HG03175 (cell line): ENCODE data around the gene FLNC.
A peak's percentile ranks its signal among the peaks of the same experiment; 100 is the strongest.

ENCODE experiments used
- ATAC-seq: cut with Tn5 transposase; IDR thresholded peaks from one replicate; pipeline ENCODE4 v1.9.1; 2021; ENCODE audit warnings: mild to moderate bottlenecking, moderate library complexity; ENCODE audit not compliant: unreplicated experiment

The FLNC gene

DNA sequence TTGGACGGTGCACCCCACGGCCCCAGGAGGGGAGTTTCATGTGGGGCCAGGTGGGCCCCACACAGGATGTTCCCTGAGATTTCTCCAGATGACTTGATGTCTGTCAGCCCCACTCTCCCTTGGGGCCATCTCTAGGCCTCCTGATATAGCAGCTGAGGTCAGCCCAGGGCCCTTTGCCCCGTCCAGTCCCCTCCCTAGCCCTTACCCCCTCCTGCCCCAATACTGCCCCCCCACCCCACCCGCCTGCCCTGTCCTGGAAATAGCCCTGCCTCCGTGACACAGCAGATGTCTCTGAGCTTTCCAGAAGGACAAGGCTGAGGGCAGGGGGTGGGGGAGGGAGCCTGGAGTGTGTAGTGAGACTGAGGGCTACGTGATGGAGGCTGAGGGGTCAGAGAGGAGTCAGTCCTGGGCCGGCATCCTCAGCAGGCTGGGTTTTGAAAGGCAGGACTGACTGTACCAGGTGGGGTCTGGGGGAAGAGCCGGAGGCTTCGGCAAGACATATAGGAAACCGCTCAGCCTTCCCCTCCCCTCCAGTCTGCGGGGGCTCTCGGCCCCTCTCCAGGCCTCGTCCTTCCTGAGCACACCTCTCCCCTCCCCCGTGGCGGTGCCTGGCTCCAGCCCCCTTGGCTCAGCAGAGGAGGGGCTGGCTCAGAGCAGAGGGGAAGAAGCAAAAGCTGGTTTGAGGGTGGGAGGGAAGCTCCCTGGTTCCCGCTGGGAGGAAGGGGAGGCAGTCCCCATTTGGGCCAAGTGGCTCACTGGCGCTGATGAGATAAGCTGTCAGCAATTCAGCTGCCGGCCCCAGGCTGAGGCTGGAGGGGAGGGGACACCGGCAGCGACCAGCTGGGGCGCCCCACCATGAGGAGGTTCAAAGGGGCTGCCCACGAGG is 2.0 kb downstream of the FLNC start:
- no peak for ATAC-seq

DNA sequence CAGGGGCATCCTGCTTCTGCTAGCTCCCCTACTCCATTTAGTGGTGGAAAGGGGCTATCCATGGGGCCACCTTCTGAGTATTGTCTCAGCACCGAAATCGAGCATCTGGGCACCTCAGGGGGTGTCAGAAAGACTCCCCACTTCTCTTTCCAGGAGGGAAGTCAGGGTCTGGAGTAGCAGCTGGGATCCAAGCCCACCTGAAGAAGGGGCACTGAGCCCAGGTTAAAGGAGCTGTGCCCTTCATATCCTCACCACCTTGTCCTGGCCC is 2.6 kb downstream of the FLNC start:
- ATAC-seq: no peak

DNA sequence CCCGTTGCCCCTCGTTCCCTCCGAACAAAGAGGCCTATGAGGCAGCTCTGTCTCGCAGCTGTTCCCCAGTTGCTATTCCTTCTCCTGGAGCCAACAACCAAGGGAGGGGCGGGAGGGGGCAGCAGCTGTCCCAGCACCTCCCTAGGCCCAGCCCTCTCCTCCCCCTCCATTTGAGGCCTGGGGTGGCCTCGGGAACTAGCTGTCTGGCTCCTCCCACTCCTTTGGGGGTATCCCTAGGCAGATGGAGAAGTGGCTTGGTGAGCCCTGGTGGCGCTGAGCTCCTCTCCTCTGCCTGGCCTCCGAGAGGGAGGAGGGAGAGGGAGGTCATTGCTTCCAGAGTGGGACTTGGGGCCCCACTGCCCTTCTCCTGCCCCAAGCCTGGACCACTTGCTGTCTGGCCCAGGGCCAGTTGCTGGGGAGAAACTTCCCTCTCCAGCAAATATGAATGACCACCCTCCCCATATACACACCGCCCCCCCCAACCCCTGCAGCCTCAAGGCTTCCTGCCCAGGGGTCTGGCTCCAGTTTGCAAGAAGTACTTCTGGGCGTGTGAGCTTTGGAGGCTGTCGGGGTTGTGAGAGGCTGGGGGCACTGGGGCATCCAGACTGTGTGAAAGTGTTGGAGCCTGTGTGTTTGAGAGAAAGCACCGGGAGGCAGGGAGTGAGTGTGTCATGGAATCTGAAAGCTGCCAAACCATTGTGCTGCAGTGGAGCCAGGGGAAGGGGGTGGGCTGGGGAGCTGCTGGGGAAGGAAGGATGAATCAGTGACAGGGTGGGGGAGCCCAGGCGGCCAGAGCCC is 3.1 kb downstream of the FLNC start:
- no peak for ATAC-seq

DNA sequence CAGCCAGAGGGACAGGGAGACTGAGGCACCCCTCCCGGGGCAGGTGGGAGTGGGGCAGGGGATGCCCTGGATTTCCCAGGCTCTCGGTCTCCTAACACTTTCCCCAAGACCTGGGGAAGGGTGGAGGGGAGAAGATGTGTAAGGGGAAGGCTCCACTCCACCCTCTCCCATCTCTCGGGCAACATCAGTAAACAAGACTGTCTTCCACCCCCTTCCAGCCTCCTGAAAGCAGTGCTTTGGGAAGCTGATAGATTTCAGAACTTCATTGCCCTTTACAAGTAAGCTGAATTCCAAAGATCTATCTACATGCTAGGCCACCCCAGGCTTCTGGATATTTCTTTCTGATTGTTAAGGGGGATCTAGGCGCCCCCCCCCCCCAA is 3.7 kb downstream of the FLNC start:
- no peak for ATAC-seq

DNA sequence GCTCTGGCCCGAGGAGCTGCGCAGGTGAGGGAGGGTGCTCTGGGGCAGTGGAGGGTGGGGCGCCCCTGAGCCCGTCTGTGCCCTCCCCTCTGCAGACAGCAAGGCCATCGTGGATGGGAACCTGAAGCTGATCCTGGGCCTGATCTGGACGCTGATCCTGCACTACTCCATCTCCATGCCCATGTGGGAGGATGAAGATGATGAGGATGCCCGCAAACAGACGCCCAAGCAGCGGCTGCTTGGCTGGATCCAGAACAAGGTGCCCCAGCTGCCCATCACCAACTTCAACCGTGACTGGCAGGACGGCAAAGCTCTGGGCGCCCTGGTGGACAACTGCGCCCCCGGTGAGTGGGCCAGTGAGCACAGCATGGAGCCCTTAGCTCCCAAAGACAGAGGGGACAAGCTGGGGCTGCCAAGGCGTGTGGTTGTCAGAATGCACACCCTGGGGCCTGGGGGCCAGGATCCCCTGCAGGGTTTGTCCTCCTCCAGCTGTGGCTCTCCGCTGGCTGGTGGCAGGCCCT is 5.1 kb downstream of the FLNC start:
- no peak for ATAC-seq

DNA sequence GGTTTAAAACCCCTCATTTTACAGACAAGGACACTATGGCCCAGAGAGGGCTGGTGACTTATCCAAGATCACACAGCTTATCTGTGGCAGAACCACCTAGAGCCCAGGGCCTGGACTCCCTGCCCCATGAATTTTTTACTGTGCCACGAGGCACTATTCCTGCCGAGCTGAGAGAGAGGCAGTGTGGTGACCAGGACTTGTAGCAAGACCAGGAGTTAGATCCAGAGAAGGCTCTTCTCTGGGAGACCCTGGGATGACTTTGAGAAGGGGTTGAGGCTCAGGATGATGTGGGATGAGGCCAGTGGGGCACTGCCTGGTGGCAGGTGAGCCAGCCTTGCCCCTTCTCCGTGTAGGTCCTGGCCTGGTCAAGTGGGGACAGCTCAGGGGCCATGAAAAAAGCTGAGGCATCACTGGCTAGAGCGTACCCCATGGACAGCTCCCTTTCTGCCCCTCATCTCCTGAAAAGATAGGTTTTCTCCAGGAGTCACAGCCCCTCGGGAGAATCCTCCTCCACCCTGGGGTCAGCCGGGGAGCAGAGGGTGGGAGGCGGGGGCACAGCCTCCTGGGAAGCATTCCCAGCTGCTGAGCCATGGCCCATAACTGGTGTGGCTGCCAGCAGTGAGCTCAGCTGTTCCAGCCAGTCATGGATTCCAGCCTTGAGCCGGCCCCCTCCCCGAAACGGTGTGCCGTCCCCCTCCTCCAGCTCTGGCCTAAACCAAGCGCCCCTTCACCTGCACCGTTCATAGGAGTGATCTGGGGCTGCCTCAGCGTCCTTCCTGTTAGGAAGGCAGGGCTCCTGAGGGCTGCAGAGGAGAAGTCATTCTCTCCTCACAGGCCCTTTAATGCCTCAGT is 5.8 kb downstream of the FLNC start:
- no peak for ATAC-seq

DNA sequence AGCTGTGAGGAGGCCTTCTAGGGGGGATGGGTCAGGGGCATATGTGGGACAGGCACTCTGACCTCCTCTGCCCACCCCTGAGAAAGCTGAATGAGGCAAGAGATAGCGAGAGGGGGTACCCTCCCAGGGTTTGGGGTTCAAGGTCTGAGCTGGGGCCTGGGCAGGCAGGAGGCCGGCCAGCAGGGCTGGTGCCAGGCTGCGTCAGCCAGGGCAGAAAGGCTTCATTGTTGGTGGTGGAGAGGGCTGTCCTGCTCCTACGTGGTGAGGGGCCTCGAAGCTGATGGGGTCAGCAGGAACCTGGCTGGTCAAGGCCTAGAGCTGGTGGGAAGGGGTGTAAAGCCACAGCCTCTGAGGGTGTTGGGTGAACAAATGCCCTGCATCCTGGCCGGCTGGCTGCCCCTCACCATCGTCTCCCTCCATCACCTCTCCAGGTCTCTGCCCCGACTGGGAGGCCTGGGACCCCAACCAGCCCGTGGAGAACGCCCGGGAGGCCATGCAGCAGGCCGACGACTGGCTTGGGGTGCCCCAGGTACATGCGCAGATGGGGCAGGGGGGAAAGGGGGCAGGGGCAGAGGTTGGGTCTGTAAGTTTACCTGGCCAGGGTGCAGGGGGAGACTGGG is 6.6 kb downstream of the FLNC start:
- no peak for ATAC-seq

DNA sequence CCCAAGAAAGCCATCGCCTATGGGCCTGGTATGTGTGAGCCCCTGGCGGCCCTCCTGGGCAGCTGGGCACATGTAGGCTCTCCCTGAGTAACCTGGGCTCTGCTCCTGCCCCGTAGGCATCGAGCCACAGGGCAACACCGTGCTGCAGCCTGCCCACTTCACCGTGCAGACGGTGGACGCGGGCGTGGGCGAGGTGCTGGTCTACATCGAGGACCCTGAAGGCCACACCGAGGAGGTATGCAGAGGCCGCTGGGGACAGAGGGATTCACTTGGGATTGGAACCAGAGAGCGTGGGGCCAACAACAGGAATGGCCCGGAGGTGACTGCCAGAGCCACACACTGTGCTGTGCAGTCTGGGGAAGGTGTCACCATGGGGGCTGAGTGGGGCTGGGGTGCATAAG is 7.3 kb downstream of the FLNC start:
- ATAC-seq: no peak

DNA sequence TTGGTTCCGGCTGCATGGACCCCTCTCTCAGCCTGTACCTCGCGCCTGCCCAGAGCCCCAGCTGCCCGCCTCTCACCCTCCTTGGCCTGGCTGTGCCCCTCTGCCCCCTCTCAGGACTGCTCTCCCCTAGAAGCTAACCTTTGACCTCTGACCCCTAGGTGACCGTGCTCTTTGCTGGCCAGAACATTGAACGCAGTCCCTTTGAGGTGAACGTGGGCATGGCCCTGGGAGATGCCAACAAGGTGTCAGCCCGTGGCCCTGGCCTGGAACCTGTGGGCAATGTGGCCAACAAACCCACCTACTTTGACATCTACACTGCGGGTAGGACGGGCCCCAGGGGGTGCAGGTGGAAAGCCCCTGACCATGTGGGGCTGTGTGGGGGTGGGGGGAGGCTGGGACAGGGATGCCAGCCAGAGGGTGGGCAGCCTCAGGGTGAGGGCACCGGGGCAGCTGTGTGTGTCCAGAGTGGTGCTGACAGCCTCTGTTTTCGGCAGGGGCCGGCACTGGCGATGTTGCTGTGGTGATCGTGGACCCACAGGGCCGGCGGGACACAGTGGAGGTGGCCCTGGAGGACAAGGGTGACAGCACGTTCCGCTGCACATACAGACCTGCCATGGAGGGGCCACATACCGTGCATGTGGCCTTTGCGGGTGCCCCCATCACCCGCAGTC is 8.0 kb downstream of the FLNC start:
- ATAC-seq: no peak

DNA sequence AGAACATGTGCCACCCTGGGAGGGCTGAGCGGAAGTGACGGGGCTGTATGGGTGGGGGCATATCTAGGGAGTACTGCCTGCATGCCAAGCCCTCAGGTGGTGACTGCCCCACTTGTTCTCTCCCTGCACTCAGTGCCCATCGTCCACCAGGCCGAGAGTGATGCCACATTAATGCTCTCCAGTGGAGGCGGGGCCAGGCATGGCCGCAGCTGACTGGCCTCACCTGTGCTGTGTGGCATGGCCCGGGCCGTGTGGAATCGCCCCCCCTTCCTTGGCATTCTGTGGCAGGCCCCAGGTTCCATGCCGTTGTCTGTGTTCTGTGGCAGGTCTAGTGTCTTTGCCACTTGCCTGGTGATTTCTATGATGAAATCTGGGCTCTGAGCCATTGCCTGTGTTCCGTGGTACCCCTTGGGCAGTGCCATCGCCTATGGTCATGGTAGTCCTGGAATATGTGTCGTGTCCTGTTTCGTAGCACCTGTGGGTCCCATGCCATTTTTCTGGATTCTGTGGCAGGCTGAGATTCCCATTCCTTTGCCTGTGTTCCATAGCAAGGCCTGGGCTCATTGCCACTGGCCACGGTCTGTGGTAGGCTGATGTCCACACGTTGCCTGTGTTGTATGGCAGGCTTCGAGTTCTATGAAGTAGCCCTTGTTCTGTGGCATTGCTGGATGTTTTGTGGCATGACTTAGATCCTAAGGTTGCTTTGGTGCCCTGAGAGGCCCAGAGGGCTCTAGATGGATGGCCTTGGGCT is 8.9 kb downstream of the FLNC start:
- no peak for ATAC-seq

DNA sequence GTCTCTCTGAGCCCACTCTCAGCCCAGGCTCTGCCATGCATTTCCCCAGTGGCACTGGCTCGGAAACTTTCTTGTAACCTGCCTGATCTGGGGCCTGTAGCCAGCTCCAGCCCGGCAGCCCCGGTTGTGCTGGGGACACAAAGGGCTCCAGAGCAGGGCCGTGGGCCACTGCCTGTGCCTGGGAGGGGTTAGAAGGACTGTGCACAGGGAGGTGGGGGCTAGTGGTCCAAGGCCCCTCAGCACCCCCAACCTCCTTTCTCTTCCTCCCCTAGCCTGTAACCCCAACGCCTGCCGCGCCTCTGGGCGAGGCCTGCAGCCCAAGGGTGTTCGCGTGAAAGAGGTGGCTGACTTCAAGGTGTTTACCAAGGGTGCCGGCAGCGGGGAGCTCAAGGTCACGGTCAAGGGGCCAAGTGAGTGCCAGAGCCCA is 9.6 kb downstream of the FLNC start:
- no peak for ATAC-seq

DNA sequence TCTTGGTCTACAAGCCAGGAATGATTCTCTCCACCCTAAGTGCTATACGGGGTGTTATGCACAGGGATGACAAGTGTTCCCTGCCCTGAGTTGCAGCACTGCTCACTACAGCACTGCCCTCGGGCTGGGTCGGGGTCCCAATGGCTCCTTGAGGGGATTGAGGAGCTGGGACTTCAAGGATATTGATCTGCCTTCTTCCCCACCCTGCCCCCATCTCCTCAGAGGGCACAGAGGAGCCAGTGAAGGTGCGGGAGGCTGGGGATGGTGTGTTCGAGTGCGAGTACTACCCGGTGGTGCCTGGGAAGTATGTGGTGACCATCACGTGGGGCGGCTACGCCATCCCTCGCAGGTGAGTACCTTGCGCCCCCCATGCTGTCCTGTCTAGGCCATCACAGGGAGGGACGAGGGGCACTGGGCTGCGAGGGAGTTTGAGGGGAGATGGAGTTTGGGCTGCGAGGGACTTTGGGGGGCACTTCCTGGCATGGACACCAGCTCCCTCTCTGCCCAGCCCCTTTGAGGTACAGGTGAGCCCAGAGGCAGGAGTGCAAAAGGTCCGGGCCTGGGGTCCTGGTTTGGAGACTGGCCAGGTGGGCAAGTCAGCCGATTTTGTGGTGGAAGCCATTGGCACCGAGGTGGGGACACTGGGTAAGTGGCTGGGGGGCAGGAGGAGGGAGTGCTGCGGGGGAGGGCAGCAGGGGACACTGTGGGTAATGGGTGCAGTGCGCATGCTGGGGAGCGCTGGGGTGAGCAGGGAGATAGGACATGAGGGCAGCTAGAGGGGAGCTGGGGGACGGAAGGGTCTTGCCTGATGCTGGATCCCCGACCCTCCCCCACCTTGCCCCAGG is 10.3 kb downstream of the FLNC start:
- ATAC-seq: no peak

DNA sequence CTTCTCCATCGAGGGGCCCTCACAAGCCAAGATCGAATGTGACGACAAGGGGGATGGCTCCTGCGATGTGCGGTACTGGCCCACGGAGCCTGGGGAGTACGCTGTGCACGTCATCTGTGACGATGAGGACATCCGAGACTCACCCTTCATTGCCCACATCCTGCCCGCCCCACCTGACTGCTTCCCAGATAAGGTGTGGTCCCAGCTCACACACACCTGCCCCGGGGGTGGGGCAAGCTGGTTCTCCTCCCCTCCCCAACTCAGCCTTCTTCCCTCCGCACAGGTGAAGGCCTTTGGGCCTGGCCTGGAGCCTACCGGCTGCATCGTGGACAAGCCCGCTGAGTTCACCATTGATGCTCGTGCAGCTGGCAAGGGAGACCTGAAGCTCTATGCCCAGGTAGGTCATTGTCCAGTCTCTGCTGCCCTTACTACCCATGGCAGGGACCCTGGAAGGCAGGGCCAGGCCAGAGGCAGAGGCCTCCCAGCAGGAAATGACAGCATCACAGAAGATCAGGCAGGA is 11.0 kb downstream of the FLNC start:
- no peak for ATAC-seq

DNA sequence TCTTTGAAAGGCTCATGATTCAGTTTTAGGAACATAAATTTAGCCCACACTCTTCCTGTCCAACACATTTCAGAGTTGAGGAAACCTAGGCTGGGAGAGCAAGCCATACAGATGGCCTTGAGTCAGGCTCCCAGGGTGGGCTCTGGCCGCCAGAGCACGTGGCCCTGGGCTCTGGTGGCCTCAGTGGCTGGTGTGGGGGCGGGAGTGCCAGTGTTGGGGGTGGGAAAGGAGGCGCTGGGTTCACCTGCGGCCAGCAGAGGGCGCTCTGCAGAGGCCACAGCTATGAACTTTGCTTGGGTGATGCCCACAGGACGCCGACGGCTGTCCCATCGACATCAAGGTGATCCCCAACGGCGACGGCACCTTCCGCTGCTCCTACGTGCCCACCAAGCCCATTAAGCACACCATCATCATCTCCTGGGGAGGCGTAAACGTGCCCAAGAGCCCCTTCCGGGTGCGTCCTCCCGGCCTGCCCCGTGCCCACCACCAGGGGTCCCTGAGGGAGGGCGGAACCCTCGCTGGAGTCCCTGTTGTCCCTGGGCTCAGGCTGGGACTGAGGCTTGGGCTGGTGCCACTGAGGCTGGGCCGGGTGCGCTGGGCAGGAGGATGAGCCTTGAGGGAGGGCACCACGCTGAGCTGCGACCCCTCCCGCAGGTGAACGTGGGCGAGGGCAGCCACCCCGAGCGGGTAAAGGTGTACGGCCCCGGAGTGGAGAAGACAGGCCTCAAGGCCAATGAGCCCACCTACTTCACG is 11.9 kb downstream of the FLNC start:
- peak; percentile 48 for ATAC-seq

DNA sequence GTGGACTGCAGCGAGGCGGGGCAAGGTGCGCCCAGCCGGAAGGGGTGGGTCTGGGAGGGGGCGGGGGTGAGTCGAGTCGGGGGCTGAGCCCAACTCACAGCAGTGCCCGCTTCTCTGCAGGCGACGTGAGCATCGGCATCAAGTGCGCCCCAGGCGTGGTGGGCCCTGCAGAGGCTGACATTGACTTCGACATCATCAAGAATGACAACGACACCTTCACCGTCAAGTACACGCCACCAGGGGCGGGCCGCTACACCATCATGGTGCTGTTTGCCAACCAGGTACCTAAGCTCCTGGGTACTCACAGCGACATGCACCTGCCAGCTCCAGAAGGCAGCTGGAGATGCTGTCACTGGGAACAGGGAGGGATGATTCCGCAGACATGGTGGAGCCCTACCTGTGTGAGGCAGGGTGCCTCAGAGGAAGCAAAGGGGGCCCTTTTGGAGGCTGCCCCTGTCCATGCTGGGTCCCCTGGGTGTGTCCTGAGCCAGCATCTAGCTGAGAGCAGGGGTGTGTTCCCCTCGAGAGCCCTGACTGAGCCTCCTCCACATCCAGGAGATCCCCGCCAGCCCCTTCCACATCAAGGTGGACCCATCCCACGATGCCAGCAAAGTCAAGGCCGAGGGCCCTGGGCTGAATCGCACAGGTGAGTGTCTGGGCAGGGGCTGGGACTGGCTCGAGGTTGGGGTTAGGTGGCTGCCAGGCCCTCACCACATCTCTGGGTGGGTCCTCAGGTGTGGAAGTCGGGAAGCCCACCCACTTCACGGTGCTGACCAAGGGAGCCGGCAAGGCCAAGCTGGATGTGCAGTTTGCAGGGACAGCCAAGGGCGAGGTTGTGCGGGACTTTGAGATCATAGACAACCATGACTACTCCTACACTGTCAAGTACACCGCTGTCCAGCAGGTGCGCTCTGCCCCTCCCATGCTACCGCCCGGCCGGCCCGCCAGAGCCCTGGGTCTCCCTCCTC is 12.8 kb downstream of the FLNC start:
- ATAC-seq: no peak

DNA sequence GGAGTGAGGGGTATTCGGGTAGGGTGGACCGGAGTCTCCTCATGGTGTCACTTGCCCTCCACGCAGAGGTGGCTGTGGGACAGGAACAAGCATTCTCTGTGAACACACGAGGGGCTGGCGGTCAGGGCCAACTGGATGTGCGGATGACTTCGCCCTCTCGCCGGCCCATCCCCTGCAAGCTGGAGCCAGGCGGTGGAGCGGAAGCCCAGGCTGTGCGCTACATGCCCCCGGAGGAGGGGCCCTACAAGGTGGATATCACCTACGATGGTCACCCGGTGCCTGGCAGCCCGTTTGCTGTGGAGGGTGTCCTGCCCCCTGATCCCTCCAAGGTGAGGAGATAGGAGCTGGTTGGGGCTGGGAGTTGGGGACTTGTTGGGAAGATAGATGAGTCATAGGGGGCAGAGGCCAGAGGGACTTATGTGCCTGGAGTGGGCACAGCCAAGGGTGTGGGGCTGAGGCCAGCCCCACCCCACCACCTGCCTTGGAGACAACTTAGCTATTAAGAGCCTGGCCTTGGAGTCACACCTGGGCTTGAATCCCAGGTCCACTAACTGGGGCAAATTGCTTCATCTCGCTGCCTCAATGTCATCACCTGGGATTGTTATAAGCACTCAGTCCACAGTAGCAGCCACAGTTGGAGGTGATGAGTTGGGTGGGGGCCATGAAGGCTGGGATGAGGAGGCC is 13.9 kb downstream of the FLNC start:
- ATAC-seq: no peak
